Keratinocyte (primary cell): ENCODE data around the gene CASKIN2.

Experiments used
- EZH2 ChIP-seq: IDR thresholded peaks from one replicate; pipeline ENCODE4 v1.6.1; 2012; ENCODE audit warnings: inconsistent platforms, mild to moderate bottlenecking, low read length, moderate library complexity
- TF ChIP-seq, protein P1 (sequence below), 3 experiments: IDR thresholded peaks in 1 of 3; conservative IDR thresholded peaks in 1 of 3; optimal IDR thresholded peaks in 1 of 3; 2 replicates in 2 of 3; 3 replicates in 1 of 3; pipeline versions ENCODE3 to v1.5.1; 2011; ENCODE audit warnings: low read length in 3 of 3, mild to moderate bottlenecking in 3 of 3, moderate library complexity in 2 of 3, control low read depth in 1 of 3, inconsistent platforms in 1 of 3; ENCODE audit not compliant: insufficient read depth in 2 of 3; ENCODE audit errors: extremely low read depth in 1 of 3

DNA sequence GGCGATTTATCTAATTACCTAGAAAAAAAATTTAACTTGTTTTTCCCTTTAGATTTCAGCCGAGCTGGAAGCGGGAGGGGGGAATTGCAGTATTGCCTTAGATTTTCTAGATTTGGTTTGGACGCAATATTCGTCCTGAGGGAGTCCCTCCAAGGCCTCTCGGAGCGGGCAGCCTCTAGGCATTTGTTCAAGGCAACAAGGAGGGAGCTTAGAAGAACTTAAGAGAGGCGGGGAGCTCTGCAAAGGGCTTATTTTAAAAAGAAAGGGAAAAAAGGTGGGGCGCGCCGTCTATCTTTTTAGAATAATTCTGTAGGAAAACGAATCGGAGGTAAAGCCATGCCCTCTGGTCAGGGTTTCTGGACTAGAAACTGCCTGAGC, 59.3 kb downstream of the CASKIN2 start:
- TF ChIP-seq EZH2: no peak
- TF ChIP-seq, protein P1, sequence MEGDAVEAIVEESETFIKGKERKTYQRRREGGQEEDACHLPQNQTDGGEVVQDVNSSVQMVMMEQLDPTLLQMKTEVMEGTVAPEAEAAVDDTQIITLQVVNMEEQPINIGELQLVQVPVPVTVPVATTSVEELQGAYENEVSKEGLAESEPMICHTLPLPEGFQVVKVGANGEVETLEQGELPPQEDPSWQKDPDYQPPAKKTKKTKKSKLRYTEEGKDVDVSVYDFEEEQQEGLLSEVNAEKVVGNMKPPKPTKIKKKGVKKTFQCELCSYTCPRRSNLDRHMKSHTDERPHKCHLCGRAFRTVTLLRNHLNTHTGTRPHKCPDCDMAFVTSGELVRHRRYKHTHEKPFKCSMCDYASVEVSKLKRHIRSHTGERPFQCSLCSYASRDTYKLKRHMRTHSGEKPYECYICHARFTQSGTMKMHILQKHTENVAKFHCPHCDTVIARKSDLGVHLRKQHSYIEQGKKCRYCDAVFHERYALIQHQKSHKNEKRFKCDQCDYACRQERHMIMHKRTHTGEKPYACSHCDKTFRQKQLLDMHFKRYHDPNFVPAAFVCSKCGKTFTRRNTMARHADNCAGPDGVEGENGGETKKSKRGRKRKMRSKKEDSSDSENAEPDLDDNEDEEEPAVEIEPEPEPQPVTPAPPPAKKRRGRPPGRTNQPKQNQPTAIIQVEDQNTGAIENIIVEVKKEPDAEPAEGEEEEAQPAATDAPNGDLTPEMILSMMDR (optimal IDR thresholded peaks at IDR 0.05 in 1 of 3, IDR thresholded peaks at IDR 0.05 in 1 of 3, conservative IDR thresholded peaks at IDR 0.05 in 1 of 3; ENCODE audit: extremely low read depth in 1 of 3, insufficient read depth in 2 of 3, low read length in 3 of 3): no peak
